Vagina (tissue), 2 donors: ENCODE measurements around the gene MAS1.

ENCODE experiments used
- POLR2A ChIP-seq, 2 donors: fragments of 450-650 bp; IDR thresholded peaks; one replicate each; pipeline ENCODE4 v1.6.1; 2017; ENCODE audit warnings: antibody characterized with exemption in 2 of 2, mild to moderate bottlenecking in 2 of 2, moderate library complexity in 2 of 2
- TF ChIP-seq, protein P1 (sequence below), 3 experiments: fragments of 450-650 bp in 2 of 3; fragments of 200-600 bp in 1 of 3; sonication (generic) in 1 of 3; IDR thresholded peaks; one replicate each; pipeline ENCODE4 v1.5.1; 2017 to 2019; ENCODE audit warnings: antibody characterized with exemption in 3 of 3, mild to moderate bottlenecking in 2 of 3, moderate library complexity in 2 of 3

- TF ChIP-seq, protein P1, sequence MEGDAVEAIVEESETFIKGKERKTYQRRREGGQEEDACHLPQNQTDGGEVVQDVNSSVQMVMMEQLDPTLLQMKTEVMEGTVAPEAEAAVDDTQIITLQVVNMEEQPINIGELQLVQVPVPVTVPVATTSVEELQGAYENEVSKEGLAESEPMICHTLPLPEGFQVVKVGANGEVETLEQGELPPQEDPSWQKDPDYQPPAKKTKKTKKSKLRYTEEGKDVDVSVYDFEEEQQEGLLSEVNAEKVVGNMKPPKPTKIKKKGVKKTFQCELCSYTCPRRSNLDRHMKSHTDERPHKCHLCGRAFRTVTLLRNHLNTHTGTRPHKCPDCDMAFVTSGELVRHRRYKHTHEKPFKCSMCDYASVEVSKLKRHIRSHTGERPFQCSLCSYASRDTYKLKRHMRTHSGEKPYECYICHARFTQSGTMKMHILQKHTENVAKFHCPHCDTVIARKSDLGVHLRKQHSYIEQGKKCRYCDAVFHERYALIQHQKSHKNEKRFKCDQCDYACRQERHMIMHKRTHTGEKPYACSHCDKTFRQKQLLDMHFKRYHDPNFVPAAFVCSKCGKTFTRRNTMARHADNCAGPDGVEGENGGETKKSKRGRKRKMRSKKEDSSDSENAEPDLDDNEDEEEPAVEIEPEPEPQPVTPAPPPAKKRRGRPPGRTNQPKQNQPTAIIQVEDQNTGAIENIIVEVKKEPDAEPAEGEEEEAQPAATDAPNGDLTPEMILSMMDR (IDR thresholded peaks at IDR 0.05), result no peak
- no peak for TF ChIP-seq POLR2A (IDR thresholded peaks at IDR 0.05)
Observed at GRCh38 chr6:159919800-159920199, 29.0 kb downstream of the MAS1 start.
